HCT116 (cell line): ENCODE measurements around the gene CALN1. TPM values are rescaled to one million over a fixed set of nuclear protein-coding genes. Genes with fewer than 3 reads are reported as not detected.

ENCODE experiments used
- ATAC-seq: fragments of 200-7000 bp; cut with Tn5 transposase; 2 replicates; pipeline ENCODE4 v1.9.1; 2020; ENCODE audit warnings: mild to moderate bottlenecking, moderate library complexity
- BruUV-seq: library from RNA; stranded (reverse); fragments of 400-500 nt; replicated peaks from 2 replicates; lab custom pipeline; 2021; lab: Mats Ljungman, UMichigan
- CTCF ChIA-PET: fragments of 300-600 bp; sonication (Branson Sonifier 250); formaldehyde crosslinking; loops from one replicate; lab custom pipeline; 2021; ENCODE audit warnings: antibody characterized with exemption; lab: Charles Lee
- POLR2A ChIA-PET: fragments of 300-600, 350-600 bp; sonication (Branson Sonifier 250); formaldehyde crosslinking; loops from one replicate; lab custom pipeline; 2021; ENCODE audit warnings: antibody characterized with exemption; lab: Charles Lee
- RAD21 ChIA-PET, 2 experiments: fragments of 300-600 bp; sonication (Branson Sonifier 250); formaldehyde crosslinking; loops; one replicate each; lab custom pipeline; 2023; ENCODE audit warnings: low total read pairs in 2 of 2; ENCODE audit not compliant: uncharacterized antibody in 2 of 2, unreplicated experiment in 2 of 2, low non-redundant PET in 1 of 2; lab: Charles Lee
- DNase-seq: peaks from one replicate; pipeline ENCODE4 v3.0.0-alpha.2; 2010; ENCODE audit warnings: low read depth, low spot score
- H2AFZ ChIP-seq: fragments of 200-600 bp; shearing (Covaris generic), sonication (generic); 2 replicates; pipeline ENCODE4 v1.6.1; 2017; ENCODE audit warnings: low read depth, mixed run types, mixed read lengths, antibody characterized with exemption, low read length; ENCODE audit not compliant: poor library complexity, severe bottlenecking
- H3K27ac ChIP-seq: 2 replicates; pipeline ENCODE4 v1.5.1; 2012; ENCODE audit warnings: low read depth, low read length
- H3K27me3 ChIP-seq: fragments of 200-600 bp; sonication (generic); 2 replicates; pipeline ENCODE4 v1.6.1; 2016; ENCODE audit warnings: mixed run types, low read length, mixed read lengths; ENCODE audit not compliant: insufficient read depth
- H3K36me3 ChIP-seq, 2 experiments: fragments of 200-500 bp in 1 of 2; fragments of 200-600 bp in 1 of 2; sonication (Bioruptor generic) in 1 of 2; sonication (generic) in 1 of 2; 2 replicates each; pipeline versions ENCODE4 v1.5.1 to v1.6.1; 2014 to 2016; ENCODE audit warnings: low read length in 2 of 2, inconsistent platforms in 1 of 2, mixed read lengths in 1 of 2, mixed run types in 1 of 2; ENCODE audit not compliant: insufficient read depth in 2 of 2, control insufficient read depth in 1 of 2
- H3K4me1 ChIP-seq, 2 experiments: fragments of 200-600 bp in 1 of 2; sonication (generic) in 1 of 2; 2 replicates each; pipeline versions ENCODE4 v1.5.1 to v1.6.1; 2012 to 2017; ENCODE audit warnings: low read length in 2 of 2, inconsistent platforms in 1 of 2, mild to moderate bottlenecking in 1 of 2, mixed read lengths in 1 of 2, mixed run types in 1 of 2, moderate library complexity in 1 of 2; ENCODE audit not compliant: insufficient read depth in 2 of 2, control insufficient read depth in 1 of 2
- H3K4me2 ChIP-seq: fragments of 200-600 bp; sonication (generic); 2 replicates; pipeline ENCODE4 v1.6.1; 2017; ENCODE audit warnings: mixed run types, low read length, mixed read lengths
- H3K4me3 ChIP-seq, 2 experiments: fragments of 200-600 bp in 1 of 2; sonication (generic) in 1 of 2; replicated peaks in 1 of 2; 2 replicates each; pipeline ENCODE4 v1.5.1; 2011 to 2016; ENCODE audit warnings: low read length in 2 of 2, control low read depth in 1 of 2, low read depth in 1 of 2, mild to moderate bottlenecking in 1 of 2, mixed read lengths in 1 of 2, mixed run types in 1 of 2
- H3K79me2 ChIP-seq: fragments of 200-600 bp; sonication (generic); 2 replicates; pipeline ENCODE4 v1.6.1; 2017; ENCODE audit warnings: mild to moderate bottlenecking, mixed run types, low read length, moderate library complexity, mixed read lengths; ENCODE audit not compliant: insufficient read depth
- H3K9ac ChIP-seq: fragments of 200-600 bp; sonication (generic); 2 replicates; pipeline ENCODE4 v1.6.1; 2016; ENCODE audit warnings: low read length, mixed read lengths
- H3K9me2 ChIP-seq: fragments of 200-600 bp; sonication (generic), shearing (Covaris generic); 2 replicates; pipeline ENCODE4 v1.6.1; 2017; ENCODE audit warnings: mixed run types, mild to moderate bottlenecking, moderate library complexity; ENCODE audit not compliant: insufficient read depth
- H3K9me3 ChIP-seq, 2 experiments: fragments of 200-500 bp in 1 of 2; fragments of 200-600 bp in 1 of 2; sonication (Bioruptor generic) in 1 of 2; sonication (generic) in 1 of 2; 2 replicates each; pipeline ENCODE4 v1.6.1; 2014 to 2017; ENCODE audit warnings: low read length in 2 of 2, mixed read lengths in 2 of 2, inconsistent platforms in 1 of 2, low read depth in 1 of 2, mild to moderate bottlenecking in 1 of 2, mixed run types in 1 of 2, moderate library complexity in 1 of 2; ENCODE audit not compliant: control insufficient read depth in 1 of 2, insufficient read depth in 1 of 2
- H4K20me1 ChIP-seq: fragments of 200-600 bp; sonication (generic), shearing (Covaris generic); 2 replicates; pipeline ENCODE4 v1.6.1; 2017; ENCODE audit warnings: mixed run types, mild to moderate bottlenecking, moderate library complexity; ENCODE audit not compliant: insufficient read depth
- ATF3 ChIP-seq: IDR thresholded peaks from 2 replicates; pipeline ENCODE4 v1.6.1; 2012
- CBX3 ChIP-seq: IDR thresholded peaks from 2 replicates; pipeline ENCODE4 v1.6.1; 2012; ENCODE audit warnings: low read depth
- CEBPB ChIP-seq: IDR thresholded peaks from 2 replicates; pipeline ENCODE4 v1.6.1; 2012; ENCODE audit warnings: low read depth
- CTCF ChIP-seq, 3 experiments: fragments of 200-600 bp in 1 of 3; sonication (generic) in 1 of 3; IDR thresholded peaks in 2 of 3; conservative IDR thresholded peaks in 1 of 3; 2 replicates each; pipeline ENCODE4 v1.5.1; 2012 to 2017; ENCODE audit warnings: low read depth in 2 of 3, low read length in 2 of 3, antibody characterized with exemption in 1 of 3, borderline replicate concordance in 1 of 3, control low read depth in 1 of 3, mild to moderate bottlenecking in 1 of 3, mixed read lengths in 1 of 3, mixed run types in 1 of 3, moderate library complexity in 1 of 3; ENCODE audit not compliant: insufficient read depth in 1 of 3
- EGR1 ChIP-seq: IDR thresholded peaks from 2 replicates; pipeline ENCODE4 v1.6.1; 2012; ENCODE audit warnings: low read depth
- EZH2 ChIP-seq: fragments of 200-600 bp; sonication (generic); IDR thresholded peaks from 2 replicates; pipeline ENCODE4 v1.6.1; 2017; ENCODE audit warnings: antibody characterized with exemption, mixed run types
- FOSL1 ChIP-seq: IDR thresholded peaks from 2 replicates; pipeline ENCODE4 v1.6.1; 2012; ENCODE audit warnings: low read depth
- JUND ChIP-seq: IDR thresholded peaks from 2 replicates; pipeline ENCODE4 v1.6.1; 2012
- MAX ChIP-seq: IDR thresholded peaks from 2 replicates; pipeline ENCODE4 v1.6.1; 2012
- POLR2A ChIP-seq: IDR thresholded peaks from 2 replicates; pipeline ENCODE4 v1.7.0; 2011; ENCODE audit warnings: borderline replicate concordance; ENCODE audit not compliant: insufficient read depth, insufficient read length; ENCODE audit errors: extremely low read depth
- POLR2AphosphoS5 ChIP-seq: IDR thresholded peaks from 2 replicates; pipeline ENCODE4 v1.6.1; 2011; ENCODE audit warnings: mild to moderate bottlenecking, low read depth, low read length, moderate library complexity
- RAD21 ChIP-seq: IDR thresholded peaks from 2 replicates; pipeline ENCODE4 v1.6.1; 2012; ENCODE audit warnings: low read depth, mild to moderate bottlenecking
- REST ChIP-seq: IDR thresholded peaks from 2 replicates; pipeline ENCODE4 v1.6.1; 2012; ENCODE audit warnings: low read depth
- SRF ChIP-seq: IDR thresholded peaks from 2 replicates; pipeline ENCODE4 v1.6.1; 2012; ENCODE audit warnings: low read depth
- TCF7L2 ChIP-seq: IDR thresholded peaks from 2 replicates; pipeline ENCODE4 v1.7.0; 2011; ENCODE audit warnings: borderline replicate concordance, inconsistent platforms; ENCODE audit not compliant: insufficient read depth, insufficient read length; ENCODE audit errors: extremely low read depth
- YY1 ChIP-seq: IDR thresholded peaks from 2 replicates; pipeline ENCODE4 v1.6.1; 2011; ENCODE audit warnings: low read length, low read depth, moderate library complexity, mild to moderate bottlenecking; ENCODE audit not compliant: insufficient replicate concordance; ENCODE audit errors: extremely low read depth
- ZBTB33 ChIP-seq: IDR thresholded peaks from 2 replicates; pipeline ENCODE4 v1.6.1; 2011; ENCODE audit warnings: mild to moderate bottlenecking, low read length, moderate library complexity; ENCODE audit not compliant: insufficient replicate concordance; ENCODE audit errors: extremely low read depth
- ZNF274 ChIP-seq: fragments of 200-500 bp; sonication (Bioruptor generic); IDR thresholded peaks from 2 replicates; pipeline ENCODE4 v1.6.1; 2014; ENCODE audit warnings: mild to moderate bottlenecking, low read depth, low read length, inconsistent platforms
- intact Hi-C: fragments of 100-400 bp; cut with micrococcal nuclease; formaldehyde crosslinking; loops from 2 replicates; pipeline ENCODE4 v1.10.0; 2022
- total RNA-seq: library from RNA; stranded (reverse); gene quantifications from one replicate; pipeline ENCODE4 v1.2.1, GENCODE V29; 2021; ENCODE audit not compliant: unreplicated experiment

The CALN1 gene
- total RNA-seq, 1 experiment from 2014 or later, result 0.17 TPM

GRCh38 chr7:72313906-72314305, 98.2 kb downstream of the CALN1 start:
- Histone ChIP-seq H4K20me1 (no peaks in the 10 kb centered on the region), H3K27me3 (peaks cover 17% of the 10 kb centered on the region; the same call in 1 of the 2 replicates), H3K4me2 (no peak overlapping the region), H3K9me3 (no peaks in the 10 kb centered on the region), H3K4me3 (no peak overlapping the region), H3K9me2 (no peaks in the 10 kb centered on the region), H3K4me1 (no peaks in the 10 kb centered on the region), H3K27ac (no peak overlapping the region)
- ChIA-PET CTCF (no interaction called here), RAD21 (no interaction called here)
- TF ChIP-seq JUND, result no peak
- TF ChIP-seq YY1, result no peak
- no peak for TF ChIP-seq ZNF274
- TF ChIP-seq CEBPB, result no peak
- no peak for TF ChIP-seq MAX
- no peak for TF ChIP-seq CBX3
- TF ChIP-seq REST, result no peak
- TF ChIP-seq POLR2A, result no peak
- no peak for TF ChIP-seq ZBTB33
- no peak for TF ChIP-seq RAD21
- TF ChIP-seq EGR1, result no peak
- no peak for TF ChIP-seq EZH2
- no peak for TF ChIP-seq CTCF (IDR thresholded peaks at IDR 0.05 in 2 of 3, conservative IDR thresholded peaks at IDR 0.05 in 1 of 3; ENCODE audit: borderline replicate concordance in 1 of 3, insufficient read depth in 1 of 3, low read depth in 2 of 3, low read length in 2 of 3)
- TF ChIP-seq SRF, result no peak
- TF ChIP-seq TCF7L2, result no peak
- no peak for TF ChIP-seq FOSL1
- no peak for TF ChIP-seq ATF3
- no peak for TF ChIP-seq POLR2AphosphoS5
- TF ChIP-seq, all 23 proteins: peak for 0
- DNase-seq (no peak), ATAC-seq (no peak)
- POLR2A ChIA-PET, result no interaction called here
- no peaks in the 10 kb centered on the region for H3K36me3 ChIP-seq
- intact Hi-C loops, result no loop called here
- no peak overlapping the region for H3K9ac ChIP-seq
- BruUV-seq, result no TSS peak
- H2AFZ ChIP-seq, result no peak overlapping the region
- H3K79me2 ChIP-seq, result no peaks in the 10 kb centered on the region
